ENCODE results near the gene KCNC1.

KCNC1 gene

GRCh38 chr11:17734418-17734911 lies at the start of gene KCNC1:
KCNC1 (plus strand) TSS chr11:17734781; CDS start chr11:17736003, 1,222 bp downstream.
- peak; percentile 20 for DNase-seq (ENCODE audit: low read depth)

- no peak for DNase-seq (ENCODE audit: low read depth)
Observed at GRCh38 chr11:17686231-17686980, 48.2 kb upstream of the KCNC1 start.

- DNase-seq (ENCODE audit: low read depth): no peak
Observed at GRCh38 chr11:17687946-17688670, 46.5 kb upstream of the KCNC1 start.

- no peak for DNase-seq (ENCODE audit: low read depth)
Observed at GRCh38 chr11:17691550-17691949, 43.0 kb upstream of the KCNC1 start.

- no peak for DNase-seq (ENCODE audit: low read depth)
Observed at GRCh38 chr11:17691976-17692375, 42.6 kb upstream of the KCNC1 start.

- DNase-seq (ENCODE audit: low read depth): no peak
Observed at GRCh38 chr11:17692931-17693330, 41.6 kb upstream of the KCNC1 start.

- no peak for DNase-seq (ENCODE audit: low read depth)
Observed at GRCh38 chr11:17693531-17693930, 41.0 kb upstream of the KCNC1 start.

GRCh38 chr11:17694494-17695110 lies 40.0 kb upstream of the KCNC1 start:
- DNase-seq (ENCODE audit: low read depth): no peak

GRCh38 chr11:17695454-17696441 lies 38.8 kb upstream of the KCNC1 start:
- no peak for DNase-seq (ENCODE audit: low read depth)

GRCh38 chr11:17696741-17697140 lies 37.8 kb upstream of the KCNC1 start:
- no peak for DNase-seq (ENCODE audit: low read depth)

- no peak for DNase-seq (ENCODE audit: low read depth)
Observed at GRCh38 chr11:17697175-17697949, 37.2 kb upstream of the KCNC1 start.

GRCh38 chr11:17699147-17700114 lies 35.1 kb upstream of the KCNC1 start:
- DNase-seq (ENCODE audit: low read depth): no peak

- DNase-seq (ENCODE audit: low read depth): no peak
Observed at GRCh38 chr11:17700991-17701390, 33.6 kb upstream of the KCNC1 start.

GRCh38 chr11:17702876-17703275 lies 31.7 kb upstream of the KCNC1 start:
- DNase-seq (ENCODE audit: low read depth): no peak

GRCh38 chr11:17703951-17704350 lies 30.6 kb upstream of the KCNC1 start:
- DNase-seq (ENCODE audit: low read depth): no peak

- no peak for DNase-seq (ENCODE audit: low read depth)
Observed at GRCh38 chr11:17707830-17708229, 26.8 kb upstream of the KCNC1 start.

- DNase-seq (ENCODE audit: low read depth): no peak
Observed at GRCh38 chr11:17711836-17712235, 22.7 kb upstream of the KCNC1 start.

GRCh38 chr11:17713851-17714250 lies 20.7 kb upstream of the KCNC1 start:
- no peak for DNase-seq (ENCODE audit: low read depth)

GRCh38 chr11:17714356-17714854 lies 20.2 kb upstream of the KCNC1 start:
- no peak for DNase-seq (ENCODE audit: low read depth)
